Subcutaneous adipose tissue (tissue), 4 donors: ENCODE data around the gene SPATA25. TPM values are rescaled to one million over a fixed set of nuclear protein-coding genes. Genes with fewer than 3 reads are reported as not detected.

ENCODE experiments used
- total RNA-seq, 4 donors: library from RNA; depleted of rRNA; stranded (reverse); fragments of >200 nt; gene quantifications; one replicate each; pipeline ENCODE4 v1.1.0, GENCODE V29; 2016
- TF ChIP-seq, protein P1 (sequence below): fragments of 450-650 bp; IDR thresholded peaks from one replicate; pipeline ENCODE4 v1.5.1; 2016; ENCODE audit warnings: low read depth, mild to moderate bottlenecking, control low read depth, antibody characterized with exemption, moderate library complexity

The SPATA25 gene, protein sequence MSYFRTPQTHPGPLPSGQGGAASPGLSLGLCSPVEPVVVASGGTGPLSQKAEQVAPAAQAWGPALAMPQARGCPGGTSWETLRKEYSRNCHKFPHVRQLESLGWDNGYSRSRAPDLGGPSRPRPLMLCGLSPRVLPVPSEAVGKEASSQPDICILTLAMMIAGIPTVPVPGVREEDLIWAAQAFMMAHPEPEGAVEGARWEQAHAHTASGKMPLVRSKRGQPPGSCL
- total RNA-seq, result 10 to 100 TPM in 1 of 4 donors, 1 to 10 TPM in 3; 2.2 to 13.4 (median 2.9) TPM

DNA sequence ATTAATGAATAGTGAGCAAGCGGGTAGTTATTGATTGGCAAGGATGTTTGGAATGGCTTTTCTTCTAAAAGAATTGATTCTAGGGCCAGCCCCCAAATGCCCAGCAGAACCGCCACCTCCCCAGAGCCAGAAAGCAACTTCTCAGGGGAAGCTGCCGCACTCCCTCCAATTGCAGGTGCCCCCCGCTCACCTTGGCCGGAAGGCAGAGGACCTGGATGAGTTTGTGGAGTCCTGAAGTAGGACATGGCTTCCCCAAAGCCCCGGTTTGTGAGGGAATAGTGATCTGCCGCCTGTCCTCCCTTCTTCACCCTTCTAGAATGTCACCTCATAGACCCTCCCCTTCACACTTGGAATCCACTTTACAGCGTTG is at the start of gene SPATA25:
Gene SPATA25 (minus strand): TSS at position 277 of the 370 bp plus-strand sequence. CDS start 32 bp downstream, at position 245.
- TF ChIP-seq, protein P1, sequence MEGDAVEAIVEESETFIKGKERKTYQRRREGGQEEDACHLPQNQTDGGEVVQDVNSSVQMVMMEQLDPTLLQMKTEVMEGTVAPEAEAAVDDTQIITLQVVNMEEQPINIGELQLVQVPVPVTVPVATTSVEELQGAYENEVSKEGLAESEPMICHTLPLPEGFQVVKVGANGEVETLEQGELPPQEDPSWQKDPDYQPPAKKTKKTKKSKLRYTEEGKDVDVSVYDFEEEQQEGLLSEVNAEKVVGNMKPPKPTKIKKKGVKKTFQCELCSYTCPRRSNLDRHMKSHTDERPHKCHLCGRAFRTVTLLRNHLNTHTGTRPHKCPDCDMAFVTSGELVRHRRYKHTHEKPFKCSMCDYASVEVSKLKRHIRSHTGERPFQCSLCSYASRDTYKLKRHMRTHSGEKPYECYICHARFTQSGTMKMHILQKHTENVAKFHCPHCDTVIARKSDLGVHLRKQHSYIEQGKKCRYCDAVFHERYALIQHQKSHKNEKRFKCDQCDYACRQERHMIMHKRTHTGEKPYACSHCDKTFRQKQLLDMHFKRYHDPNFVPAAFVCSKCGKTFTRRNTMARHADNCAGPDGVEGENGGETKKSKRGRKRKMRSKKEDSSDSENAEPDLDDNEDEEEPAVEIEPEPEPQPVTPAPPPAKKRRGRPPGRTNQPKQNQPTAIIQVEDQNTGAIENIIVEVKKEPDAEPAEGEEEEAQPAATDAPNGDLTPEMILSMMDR, result no peak

DNA sequence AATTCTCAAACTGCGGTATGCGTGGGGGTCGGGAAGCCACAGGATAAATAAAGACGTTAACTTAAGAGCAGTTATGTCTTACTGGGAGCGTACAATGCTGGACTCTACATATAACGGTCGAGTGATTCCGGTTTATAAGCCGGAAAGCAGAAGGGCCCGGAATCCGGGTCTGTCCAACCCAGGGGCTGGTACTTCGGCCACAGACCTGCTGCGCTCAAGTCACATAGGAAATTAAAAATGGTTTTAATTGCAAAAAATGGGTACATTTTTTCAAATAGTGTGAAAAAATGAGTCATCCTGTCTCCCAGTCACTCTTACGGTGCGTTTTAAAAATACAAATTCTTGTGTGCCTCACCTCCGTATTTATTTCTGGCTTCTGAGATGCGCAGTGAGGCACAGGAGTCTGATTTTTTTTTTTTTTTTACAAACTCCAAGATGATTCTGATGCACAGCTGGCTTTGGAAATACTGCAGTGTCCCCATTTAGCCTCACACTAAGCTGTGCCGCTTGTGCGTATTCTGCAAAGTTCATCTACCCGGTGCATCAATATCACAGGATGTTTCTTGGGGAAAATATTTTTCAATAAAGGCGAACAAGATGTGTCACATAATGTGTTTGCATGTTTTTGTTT is 48.1 kb upstream of the SPATA25 start:
- TF ChIP-seq, protein P1, result no peak

DNA sequence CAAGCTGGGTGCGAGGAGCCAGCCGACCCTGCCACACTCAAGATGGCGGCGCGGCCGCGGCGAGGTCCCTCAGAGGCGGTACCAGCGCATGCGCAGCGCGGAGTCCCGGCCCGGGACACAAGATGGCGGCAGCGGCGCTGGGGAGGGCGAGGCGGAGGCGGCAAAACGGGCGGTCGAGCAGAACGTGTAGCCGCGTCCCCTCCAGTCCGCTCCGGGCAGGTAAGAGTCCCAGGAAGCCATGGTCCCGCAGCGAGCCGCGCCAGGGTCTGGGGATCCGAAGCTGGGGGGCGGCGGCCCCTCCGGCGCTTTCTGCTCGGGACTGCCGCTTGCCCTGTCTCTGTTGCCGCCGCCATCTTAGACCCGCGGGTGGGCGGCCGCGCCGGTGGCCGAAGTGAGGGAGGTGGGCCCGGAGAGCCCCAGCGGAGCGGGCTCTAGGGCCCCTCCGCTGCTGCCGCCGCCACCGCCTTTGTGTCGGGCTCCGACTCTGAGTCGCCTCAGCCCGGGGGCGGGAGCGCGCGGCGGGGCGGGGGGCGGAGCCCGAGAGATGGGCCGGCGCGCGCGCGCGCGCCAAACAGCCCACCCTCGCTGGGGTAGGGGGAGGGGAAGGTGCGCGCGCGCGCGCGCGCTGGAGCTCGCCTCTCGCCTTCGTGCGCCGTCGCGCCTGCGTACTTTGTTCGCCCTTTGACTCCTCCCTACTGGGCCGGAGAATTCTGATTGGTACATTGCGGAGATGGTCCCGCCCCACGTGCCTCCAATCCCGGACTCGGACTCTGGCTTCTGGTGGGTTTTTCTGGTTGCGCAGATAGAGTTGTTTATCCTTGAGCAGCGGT is 47.4 kb upstream of the SPATA25 start, which contains the start of gene PCIF1:
Gene PCIF1 (plus strand): TSS at position 98 of the 830 bp plus-strand sequence. CDS start 4,317 bp downstream, outside the sequence.
- TF ChIP-seq, protein P1, result no peak

DNA sequence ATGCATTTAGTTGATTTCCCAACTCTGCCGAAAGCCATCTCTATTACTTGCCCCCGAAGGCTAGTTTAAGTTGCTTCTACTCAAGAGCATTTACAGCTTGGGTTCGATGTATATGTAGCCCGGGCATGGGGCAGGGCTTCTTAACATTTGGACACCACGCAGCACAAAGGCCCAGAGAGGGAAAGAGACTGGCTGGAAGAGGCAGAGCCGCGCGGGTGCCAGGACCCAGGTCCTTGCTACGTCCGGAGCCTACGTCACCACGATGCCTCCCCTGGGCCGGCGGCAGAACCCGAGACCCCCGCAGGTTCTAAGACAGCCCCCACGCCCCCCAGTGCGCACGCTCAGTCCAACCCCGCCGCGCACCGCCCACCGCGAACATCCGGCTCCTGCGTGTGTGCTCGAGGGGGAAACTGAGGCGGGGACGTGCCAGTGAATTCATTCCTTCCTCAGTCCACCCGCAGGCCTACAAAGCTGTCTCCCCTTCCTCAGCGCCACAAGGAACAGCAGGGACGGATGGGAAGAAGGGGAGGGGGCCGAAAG is 46.7 kb upstream of the SPATA25 start:
- TF ChIP-seq, protein P1, result no peak

DNA sequence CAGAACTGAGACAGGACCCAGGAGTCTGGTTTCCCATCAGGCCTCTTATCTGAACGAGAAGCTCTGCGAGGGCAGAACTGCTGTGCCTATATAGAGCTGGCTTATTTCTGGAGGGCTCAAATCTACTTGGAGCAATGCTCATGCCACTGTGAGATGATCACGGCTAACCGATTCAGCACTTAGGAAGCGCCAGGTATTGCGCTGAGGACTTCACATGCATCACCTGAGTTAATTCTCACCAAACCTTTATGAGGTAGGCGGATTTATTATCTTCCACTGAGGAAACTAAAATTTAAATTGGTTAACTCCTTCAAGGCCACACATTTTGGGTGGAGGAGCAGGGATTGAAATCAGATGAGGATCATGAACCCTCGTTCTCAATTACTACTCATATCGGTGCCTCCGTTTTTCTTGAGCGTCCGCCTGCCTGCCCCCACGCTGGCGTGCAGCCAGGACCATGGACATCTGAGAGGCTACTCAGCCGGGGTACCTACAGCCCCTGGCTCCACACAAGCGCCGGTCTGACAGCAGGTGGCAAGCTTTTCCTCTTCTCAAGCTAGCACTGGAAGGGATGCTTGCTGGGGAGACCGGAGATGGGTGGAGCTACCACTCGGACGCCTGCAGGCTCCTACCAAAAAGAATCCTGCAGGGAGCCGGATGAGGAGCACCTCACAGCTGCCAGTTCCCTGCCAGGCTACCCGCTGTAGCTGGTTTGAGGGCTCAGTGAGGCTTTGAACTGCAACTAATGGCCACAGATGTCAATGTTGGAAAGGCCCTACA is 46.0 kb upstream of the SPATA25 start:
- TF ChIP-seq, protein P1, result no peak

DNA sequence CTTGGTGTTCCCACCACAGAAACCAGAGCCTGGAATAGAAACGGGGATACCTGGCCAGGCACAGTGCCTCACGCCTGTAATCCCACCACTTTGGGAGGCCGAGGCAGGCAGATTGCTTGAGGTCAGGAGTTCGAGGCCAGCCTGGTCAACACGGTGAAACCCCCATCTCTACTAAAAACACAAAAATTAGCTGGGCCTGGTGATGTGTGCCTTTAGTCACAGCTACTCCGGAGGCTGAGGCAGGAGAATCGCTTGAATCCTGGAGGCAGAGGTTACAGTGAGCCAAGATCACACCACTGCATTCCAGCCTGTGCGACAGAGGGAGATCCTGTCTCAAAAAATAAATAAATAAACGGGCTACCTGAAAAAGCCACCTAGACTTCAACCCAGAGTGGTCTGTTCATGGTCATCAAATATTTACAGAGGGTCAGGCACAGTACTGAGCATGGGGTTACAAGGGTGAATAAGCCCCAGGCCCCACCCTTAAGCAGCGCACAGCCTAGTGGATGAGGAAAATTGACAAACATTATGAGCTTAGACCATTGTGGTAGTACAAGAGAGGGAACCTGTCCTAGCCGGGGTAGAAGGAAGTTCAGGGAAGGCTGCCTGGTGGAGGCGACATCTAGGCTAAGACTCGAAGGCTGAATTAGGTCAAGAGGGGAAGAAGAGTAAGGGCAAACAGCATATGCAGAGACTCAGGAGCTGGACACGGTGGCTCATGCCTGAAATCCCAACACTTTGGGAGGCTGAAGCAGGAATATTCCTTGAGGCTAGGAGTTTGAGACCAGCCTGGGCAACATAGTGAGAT is 39.9 kb upstream of the SPATA25 start:
- TF ChIP-seq, protein P1, result no peak
